Hematopoietic multipotent progenitor cell treated with erythropoietin and hydrocortisone succinate and interleukin-3 and kit ligand, for 15 days (in vitro differentiated cells): ENCODE results near the gene CDH20.

ENCODE experiments used
- DNase-seq: peaks from one replicate; pipeline ENCODE4 v3.0.0-alpha.2; 2015; ENCODE audit warnings: low spot score

The CDH20 gene

GRCh38 chr18:61575419-61575818 is 242.2 kb downstream of the CDH20 start:
- DNase-seq: no peak

- DNase-seq: no peak
Measured at GRCh38 chr18:61578846-61579245, 245.6 kb downstream of the CDH20 start.

- DNase-seq: no peak
Measured at GRCh38 chr18:61579581-61579980, 246.4 kb downstream of the CDH20 start.

DNA sequence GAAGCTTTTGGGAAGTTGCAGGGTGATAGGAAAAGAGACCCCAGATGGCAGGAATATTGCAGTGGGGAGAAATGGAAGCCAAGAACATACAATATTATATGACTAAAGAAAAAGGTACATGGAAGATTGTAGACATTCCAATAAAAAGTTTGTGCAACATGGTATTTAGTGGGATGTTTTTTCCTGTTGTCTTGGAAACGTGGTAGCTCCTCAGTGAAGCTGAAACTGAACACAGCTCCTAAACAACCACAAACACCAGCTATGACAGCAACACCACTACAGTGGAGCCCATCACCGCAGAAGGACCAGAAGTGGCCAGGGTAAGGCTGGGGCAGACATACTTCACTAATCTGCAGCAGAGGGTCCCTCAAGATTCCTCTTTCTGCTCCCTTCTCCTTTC is 246.8 kb downstream of the CDH20 start:
- no peak for DNase-seq

DNA sequence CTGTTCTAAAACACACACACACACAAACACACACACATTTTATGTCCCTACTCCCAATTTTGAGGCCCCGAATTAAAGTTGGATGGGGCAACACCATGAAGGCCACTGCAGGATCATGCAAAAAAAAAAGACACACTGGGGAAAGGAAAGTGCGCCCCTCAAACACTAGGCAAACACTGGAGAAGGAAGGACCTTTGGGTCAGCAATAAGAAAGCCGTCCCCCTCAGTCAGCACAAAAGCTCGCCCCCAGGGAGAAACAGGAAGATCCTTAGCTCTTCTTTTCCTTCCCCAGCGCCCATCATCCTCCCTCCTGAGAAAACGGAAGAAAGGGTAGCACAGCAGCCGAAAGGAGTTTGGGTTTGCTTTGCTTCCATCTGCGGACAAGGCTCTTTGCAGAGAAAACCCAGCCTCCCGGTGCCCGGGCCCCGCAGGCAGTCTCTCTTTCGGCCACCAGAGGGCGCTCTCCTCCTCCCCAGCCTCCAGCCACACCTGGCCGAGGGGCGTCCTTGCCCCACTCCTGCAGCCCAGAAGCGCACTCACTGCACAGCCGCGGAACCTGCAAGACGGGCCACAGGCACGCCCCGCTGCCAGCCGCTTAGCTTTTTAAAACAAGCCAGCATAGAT is 248.5 kb downstream of the CDH20 start:
- DNase-seq: peak; percentile 40

GRCh38 chr18:61582202-61582710 is 249.0 kb downstream of the CDH20 start:
- no peak for DNase-seq

DNA sequence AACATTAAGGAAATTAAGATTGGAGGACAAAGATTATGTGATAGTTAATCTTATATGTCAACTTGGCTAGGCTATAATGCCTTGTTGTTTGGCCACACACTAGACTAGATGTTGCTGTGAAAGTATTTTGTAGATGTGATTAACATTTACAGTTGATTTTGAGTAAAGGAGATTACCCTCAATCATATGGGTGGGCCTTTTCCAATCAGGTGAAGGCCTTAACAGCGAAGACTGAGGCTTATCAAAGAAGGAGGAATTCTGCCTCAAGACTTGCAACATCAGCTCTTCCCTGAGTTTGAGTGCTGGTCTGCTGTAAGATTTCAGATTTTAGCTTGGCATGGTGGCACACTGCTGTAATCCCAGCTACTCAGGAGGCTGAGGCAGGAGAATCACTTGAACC is 250.3 kb downstream of the CDH20 start:
- DNase-seq: no peak

DNA sequence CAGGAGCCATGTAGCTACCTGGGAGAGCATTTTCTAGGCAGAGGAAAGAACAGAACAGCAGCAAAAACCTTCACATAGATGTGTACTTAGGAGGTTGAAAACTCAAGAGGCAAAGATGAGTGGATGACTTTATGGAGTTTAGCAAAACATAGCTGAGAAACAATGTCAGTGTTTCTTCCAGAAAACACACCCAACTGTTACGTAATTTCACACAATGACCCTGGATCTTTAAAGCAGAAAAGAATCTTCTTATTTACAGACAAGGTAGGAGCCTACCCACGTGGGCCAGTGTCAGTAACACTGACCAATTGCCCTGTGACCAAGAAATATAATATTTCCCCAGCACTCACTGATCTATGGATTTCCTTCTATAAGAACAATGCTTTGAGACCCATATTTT is 254.6 kb downstream of the CDH20 start:
- DNase-seq: no peak

DNA sequence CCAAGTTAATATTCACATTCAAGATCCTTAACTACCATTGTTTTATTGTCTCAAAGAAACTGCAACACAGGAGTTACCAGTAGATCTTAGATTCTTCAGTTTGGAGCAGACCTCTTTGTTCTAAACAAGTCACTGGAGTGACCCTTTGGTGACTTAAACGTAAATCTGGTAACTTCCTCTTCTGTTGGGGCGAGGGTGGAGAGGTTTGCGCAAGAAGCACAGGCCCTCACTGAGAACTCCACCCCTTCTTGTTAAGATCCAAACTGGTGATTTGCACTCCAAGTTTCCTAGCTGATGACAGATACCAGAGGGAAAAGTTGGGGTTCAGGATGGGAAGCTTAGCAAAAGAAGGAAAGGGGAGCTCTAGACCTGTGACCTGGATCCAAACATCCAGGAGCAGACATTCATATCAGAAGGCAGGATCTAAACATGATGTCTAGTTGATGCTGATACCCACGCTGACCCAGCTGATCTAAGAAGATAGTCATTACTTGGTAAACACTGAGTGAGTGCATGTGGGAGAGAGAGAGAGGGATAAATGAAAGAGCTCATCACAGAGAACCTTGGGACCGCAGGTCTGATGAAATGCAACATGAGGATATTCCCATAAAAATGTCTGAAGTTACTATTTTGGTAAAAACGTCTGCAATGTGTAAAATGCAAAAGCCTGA is 256.0 kb downstream of the CDH20 start:
- DNase-seq: no peak

DNA sequence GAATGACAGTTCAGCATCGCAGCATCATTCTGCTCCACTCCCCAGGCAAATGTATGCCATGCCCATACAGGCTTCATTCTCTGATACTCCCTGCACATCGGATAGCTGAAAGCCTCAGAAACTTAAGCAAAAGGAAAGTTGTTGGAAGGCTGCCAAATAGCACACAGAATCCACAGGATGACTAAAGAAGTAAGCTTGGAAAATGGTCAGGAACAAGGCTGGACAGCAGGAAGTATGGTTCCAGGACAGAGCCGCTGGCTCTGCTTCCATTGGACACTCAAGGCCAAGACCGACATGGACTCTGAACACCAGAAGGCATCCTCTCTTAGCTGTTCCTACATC is 256.5 kb downstream of the CDH20 start:
- no peak for DNase-seq

DNA sequence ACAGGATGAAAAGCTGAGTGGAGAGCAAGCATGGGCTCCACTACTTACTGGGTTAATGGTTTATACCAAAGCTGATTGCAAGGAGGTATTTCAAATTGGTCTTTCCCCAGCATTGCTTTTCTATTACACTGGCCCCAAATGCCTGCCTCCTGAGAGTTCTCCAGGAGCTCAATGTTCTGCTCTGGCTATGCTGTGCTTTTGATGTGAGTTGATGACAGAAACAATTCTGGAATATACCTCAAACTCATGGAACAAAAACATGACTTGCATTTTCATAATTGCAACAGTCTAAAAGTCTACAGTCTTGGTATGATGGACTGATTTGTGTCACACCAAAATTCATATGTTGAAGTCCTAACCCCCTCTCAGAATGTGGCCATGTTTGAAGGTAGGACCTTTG is 258.0 kb downstream of the CDH20 start:
- no peak for DNase-seq

DNA sequence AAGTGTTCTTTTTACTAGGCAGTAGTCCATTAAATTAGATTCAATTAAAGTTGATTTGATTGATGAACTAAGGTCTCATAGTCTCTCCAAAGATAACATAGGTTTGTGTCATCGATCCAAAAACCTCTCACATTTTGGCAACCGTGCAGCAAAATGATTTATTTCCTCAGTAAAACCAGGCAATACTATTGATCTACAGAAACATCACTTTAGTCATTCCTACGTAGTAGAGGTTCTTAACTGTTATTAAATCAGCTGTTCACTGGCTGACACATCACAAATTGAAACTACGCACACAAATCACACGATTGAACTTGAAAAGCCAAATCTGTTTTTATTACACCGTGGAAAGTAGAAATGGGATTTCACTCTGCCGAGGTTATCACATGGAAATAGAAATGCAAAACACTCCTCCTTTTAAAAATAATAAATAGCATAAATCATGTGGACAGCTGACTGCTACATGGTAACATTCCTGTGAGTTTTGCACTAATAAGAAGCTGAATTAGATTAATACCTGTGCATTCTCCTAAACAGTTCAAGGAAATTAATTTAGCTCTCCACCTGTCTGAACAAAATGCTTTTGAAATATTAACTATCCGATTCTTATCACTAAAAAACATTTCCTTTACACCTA is 262.5 kb downstream of the CDH20 start:
- no peak for DNase-seq

- no peak for DNase-seq
Measured at GRCh38 chr18:61596296-61596695, 263.1 kb downstream of the CDH20 start.

DNA sequence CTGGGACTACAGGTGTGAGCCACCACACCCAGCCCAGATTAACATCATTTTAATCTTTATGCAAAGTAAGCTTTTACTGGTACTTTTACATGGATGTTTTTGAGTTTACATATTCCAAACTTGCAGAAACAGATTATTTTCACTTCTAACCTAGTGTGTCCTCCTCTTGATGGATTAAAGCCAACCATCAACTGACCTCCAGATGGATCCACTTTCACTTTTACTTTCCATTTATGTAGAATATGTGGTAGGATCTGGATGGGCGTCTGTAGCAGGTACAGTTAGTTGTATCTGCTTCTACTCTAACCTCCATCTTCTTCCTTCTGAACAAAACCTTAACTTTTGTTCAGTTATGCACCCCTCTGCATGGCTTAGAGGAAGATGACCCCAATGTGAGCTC is 264.1 kb downstream of the CDH20 start:
- no peak for DNase-seq

DNA sequence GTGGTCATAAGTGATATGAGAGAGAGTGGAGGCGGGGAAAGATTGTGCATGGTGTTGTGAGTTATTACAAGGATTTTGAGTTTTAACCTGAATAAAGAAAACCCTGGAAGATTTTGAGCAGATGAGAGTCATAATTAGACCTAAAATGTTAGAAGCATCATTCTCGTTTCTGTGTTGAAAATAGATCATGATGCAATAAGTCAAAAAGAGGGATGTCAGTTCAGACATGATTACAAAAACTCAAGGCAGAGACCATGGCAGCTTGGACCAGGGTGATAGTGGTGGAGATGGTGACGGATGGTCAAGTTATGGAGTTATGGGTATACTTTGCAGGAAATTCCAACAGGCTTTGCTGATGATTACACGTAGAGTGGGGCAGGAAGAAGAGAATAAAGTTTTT is 267.2 kb downstream of the CDH20 start:
- DNase-seq: no peak

DNA sequence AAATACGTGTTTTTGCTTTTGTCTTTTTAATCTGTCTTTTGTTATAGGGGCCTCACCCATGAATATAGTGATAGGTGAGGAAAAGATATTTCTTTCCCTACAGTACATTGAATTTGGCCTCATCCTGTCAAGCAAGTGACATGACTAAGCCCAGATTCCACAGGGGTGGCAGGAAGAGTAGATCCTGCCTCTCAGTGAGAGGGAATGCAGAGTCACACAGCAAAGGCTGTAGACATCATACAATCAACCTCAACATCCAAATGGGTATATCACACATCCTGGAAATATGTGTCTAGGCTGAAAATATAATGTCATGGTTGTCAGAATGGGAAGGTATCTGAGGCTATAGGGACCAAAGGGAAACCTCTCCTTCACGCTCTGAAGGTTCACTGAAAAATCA is 269.6 kb downstream of the CDH20 start:
- no peak for DNase-seq
